H1 (cell line): Measurements from ENCODE around the gene DNAJB14. TPM values are rescaled to one million over a fixed set of nuclear protein-coding genes. Genes with fewer than 3 reads are reported as not detected.

ENCODE experiments used
- TBP ChIP-seq: IDR thresholded peaks from 2 replicates; pipeline ENCODE4 v1.6.1; 2011; ENCODE audit warnings: low read depth, low read length, improper control_type of control experiment
- polyA plus RNA-seq, 7 experiments: library from polyadenylated mRNA; depleted of rRNA in 3 of 7; stranded (reverse) in 5 of 7; unstranded in 2 of 7; fragments of >200 nt in 5 of 7; fragments of 200-250 nt in 2 of 7; gene quantifications; 1 replicate in 5 of 7; 2 replicates in 1 of 7; 4 replicates in 1 of 7; pipeline versions ENCODE4 v1.2.1 to v1.2.3, GENCODE V29; 2011 to 2013; ENCODE audit warnings: missing spikeins in 2 of 7, mixed read lengths in 2 of 7
- total RNA-seq: library from RNA; stranded (reverse); fragmentation: NEBNext Ultra II Directional; extraction: Animal tissue kit (Norgen Biotek cat#: 25700); gene quantifications from 2 replicates; pipeline ENCODE4 v1.2.1, GENCODE V29; 2021

Gene DNAJB14
- total and polyA plus RNA-seq, 2 of the 8 experiments (the other 6 are each of a cell fraction or from before 2014, with no cell fraction given), result 3.4 to 35.4 TPM

DNA sequence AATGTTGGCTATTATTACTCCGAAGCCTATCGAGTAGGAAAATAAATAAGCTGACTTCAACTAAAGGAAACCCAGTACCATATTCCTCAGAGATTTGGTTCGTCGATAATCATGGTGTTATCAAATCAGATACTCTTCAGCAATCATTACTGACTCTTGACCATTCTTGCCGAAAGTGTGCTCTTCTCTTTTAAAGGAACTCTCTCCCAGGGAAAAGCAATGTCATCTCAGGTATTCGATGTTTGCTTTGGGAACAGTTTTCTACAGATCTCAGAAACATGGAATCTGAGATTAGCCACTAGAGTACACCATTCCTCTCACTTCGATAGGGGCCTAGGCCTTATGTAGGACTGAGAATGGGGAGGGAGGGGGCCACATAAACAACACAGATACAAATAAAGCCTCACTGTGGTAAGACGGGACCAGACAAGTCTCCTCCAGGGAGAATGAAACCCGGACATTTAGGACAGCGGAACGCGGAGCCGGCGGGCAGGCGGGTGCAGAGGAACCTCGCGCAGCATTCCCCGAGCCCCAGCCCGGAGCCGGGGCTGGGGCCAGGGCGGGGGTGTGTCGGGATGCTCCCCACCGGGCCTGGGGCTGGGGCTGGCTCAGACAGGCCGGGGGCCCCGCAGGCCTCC, 581 bp downstream of the DNAJB14 start (continued):
- no peak for TF ChIP-seq TBP
- TF ChIP-seq, all 59 proteins: peak for 0
